Progenitor cell of endocrine pancreas (in vitro differentiated cells): ENCODE data around the gene CYP2F1. TPM values are rescaled to one million over a fixed set of nuclear protein-coding genes. Genes with fewer than 3 reads are reported as not detected.
A peak's percentile ranks its signal among the peaks of the same experiment; 100 is the strongest.

ENCODE experiments used
- DNase-seq: peaks from one replicate; pipeline ENCODE4 v3.0.0; 2021; ENCODE audit warnings: low spot score; ENCODE audit not compliant: unreplicated experiment
- H3K27ac Mint-ChIP-seq: 2 replicates; pipeline ENCODE4 v1.8.0; 2021; ENCODE audit warnings: mild to moderate bottlenecking, moderate library complexity, mixed read lengths
- H3K27me3 Mint-ChIP-seq: 2 replicates; pipeline ENCODE4 v1.8.0; 2021; ENCODE audit warnings: mixed read lengths
- H3K36me3 Mint-ChIP-seq: 2 replicates; pipeline ENCODE4 v1.8.0; 2022; ENCODE audit warnings: mixed read lengths; ENCODE audit not compliant: insufficient read depth
- H3K4me1 Mint-ChIP-seq: 2 replicates; pipeline ENCODE4 v1.8.0; 2021; ENCODE audit warnings: low read depth, mixed read lengths
- H3K4me3 Mint-ChIP-seq: 2 replicates; pipeline ENCODE4 v1.8.0; 2021; ENCODE audit warnings: low read depth, mild to moderate bottlenecking, moderate library complexity, mixed read lengths
- H3K9me3 Mint-ChIP-seq: 2 replicates; pipeline ENCODE4 v1.8.0; 2021; ENCODE audit warnings: low read depth, mixed read lengths
- total RNA-seq: library from RNA; stranded (reverse); gene quantifications from 2 replicates; pipeline ENCODE4 v1.2.1, GENCODE V29; 2021
- TF ChIP-seq, protein P1 (sequence below): fragments of 200-600 bp; sonication (generic); IDR thresholded peaks from one replicate; pipeline ENCODE4 v1.5.0; 2021; ENCODE audit warnings: antibody characterized with exemption, mild to moderate bottlenecking; ENCODE audit not compliant: unreplicated experiment

The CYP2F1 gene
- total RNA-seq, 1 donor from 2014 or later: not detected

DNA sequence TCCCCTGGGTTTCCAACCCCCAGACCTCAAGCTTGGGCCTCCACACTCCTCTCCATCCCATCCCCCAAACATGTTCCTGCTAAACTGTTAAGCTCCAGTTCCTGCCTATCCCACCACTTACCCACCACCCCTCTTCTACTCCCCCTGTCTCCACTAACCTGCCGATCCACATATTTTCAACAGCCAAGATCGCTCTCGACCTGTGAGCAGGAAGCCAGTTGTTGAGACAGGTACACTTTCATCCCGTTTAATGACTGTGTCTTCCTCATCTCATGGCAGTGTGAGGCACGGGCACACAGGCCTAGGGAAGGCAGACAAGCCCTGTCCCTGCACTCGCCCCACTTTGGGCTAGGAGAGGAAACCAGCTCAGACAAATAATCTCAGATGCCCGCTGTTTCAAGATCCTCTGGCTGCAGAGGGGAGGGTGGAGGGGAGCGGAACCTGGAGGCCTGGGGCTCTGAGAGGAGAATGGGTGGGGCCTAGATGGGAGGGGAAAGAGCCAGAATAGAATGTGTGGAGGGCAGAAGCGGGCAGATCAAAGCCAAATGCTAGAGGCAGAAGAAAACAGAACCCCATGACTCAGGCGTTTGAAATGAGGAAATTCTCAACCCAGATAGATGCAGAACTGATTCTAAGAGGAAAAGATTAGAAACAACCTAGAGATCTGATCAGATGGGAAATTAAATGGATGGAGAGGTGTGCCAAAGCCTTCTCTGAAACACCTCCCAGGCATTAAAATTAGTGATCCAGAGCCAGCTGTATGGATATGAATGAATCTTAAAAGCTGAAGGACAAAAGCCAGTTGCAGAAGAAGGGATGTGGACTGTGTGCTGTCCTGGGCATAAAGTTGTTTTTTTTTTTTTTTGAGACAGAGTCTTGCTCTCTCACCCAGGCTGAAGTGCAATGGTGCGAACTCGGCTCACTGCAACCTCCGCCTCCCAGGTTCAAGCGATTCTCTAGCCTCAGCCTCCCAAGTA lies 61.9 kb downstream of the CYP2F1 start:
- H3K9me3 Mint-ChIP-seq: no peaks in the 10 kb centered on the region
- H3K36me3 Mint-ChIP-seq: no peaks in the 10 kb centered on the region
- H3K27me3 Mint-ChIP-seq: peaks cover 4% of the 10 kb centered on the region
- H3K4me1 Mint-ChIP-seq: peaks cover 12% of the 10 kb centered on the region
- H3K4me3 Mint-ChIP-seq: peak overlapping the region; percentile 23
- H3K27ac Mint-ChIP-seq: peak overlapping the region; percentile 93
- TF ChIP-seq, protein P1, sequence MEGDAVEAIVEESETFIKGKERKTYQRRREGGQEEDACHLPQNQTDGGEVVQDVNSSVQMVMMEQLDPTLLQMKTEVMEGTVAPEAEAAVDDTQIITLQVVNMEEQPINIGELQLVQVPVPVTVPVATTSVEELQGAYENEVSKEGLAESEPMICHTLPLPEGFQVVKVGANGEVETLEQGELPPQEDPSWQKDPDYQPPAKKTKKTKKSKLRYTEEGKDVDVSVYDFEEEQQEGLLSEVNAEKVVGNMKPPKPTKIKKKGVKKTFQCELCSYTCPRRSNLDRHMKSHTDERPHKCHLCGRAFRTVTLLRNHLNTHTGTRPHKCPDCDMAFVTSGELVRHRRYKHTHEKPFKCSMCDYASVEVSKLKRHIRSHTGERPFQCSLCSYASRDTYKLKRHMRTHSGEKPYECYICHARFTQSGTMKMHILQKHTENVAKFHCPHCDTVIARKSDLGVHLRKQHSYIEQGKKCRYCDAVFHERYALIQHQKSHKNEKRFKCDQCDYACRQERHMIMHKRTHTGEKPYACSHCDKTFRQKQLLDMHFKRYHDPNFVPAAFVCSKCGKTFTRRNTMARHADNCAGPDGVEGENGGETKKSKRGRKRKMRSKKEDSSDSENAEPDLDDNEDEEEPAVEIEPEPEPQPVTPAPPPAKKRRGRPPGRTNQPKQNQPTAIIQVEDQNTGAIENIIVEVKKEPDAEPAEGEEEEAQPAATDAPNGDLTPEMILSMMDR: no peak
- DNase-seq: no peak

Other genes with a start within 250 kb of the CYP2F1 start
- not detected in 2 replicates for gene CYP2A7, start 232.2 kb upstream of the CYP2F1 start, total RNA-seq
- gene CYP2B6, start 123.2 kb upstream of the CYP2F1 start, total RNA-seq: 2.0 and 3.0 TPM in 2 replicates
- gene CYP2A13, start 26.0 kb upstream of the CYP2F1 start, total RNA-seq: 0.17 TPM in 1 of 2 replicates, not detected in the other
- gene CYP2S1, start 78.8 kb downstream of the CYP2F1 start, total RNA-seq: 4.0 and 5.8 TPM in 2 replicates
- gene AXL, start 104.8 kb downstream of the CYP2F1 start, total RNA-seq: 14.8 and 15.7 TPM in 2 replicates
- 256 and 259 TPM in 2 replicates for gene HNRNPUL1, start 149.9 kb downstream of the CYP2F1 start, total RNA-seq
- gene CCDC97, start 195.7 kb downstream of the CYP2F1 start, total RNA-seq: 44.9 and 46.5 TPM in 2 replicates
- gene TGFB1, start 239.5 kb downstream of the CYP2F1 start, total RNA-seq: 4.3 and 5.5 TPM in 2 replicates
- 8.6 and 10.7 TPM in 2 replicates for gene B9D2, start 249.7 kb downstream of the CYP2F1 start, total RNA-seq